Endothelial cell of umbilical vein (primary cell): ENCODE data around the gene TRABD. TPM values are rescaled to one million over a fixed set of nuclear protein-coding genes. Genes with fewer than 3 reads are reported as not detected.

Experiments used
- BruUV-seq: library from RNA; stranded (reverse); fragments of 400-500 nt; replicated peaks from 2 replicates; lab custom pipeline; 2021; lab: Mats Ljungman, UMichigan
- CTCF ChIA-PET: fragments of 300-600, 350-600 bp; sonication (Branson Sonifier 250); formaldehyde crosslinking; loops from one replicate; lab custom pipeline; 2021; ENCODE audit warnings: antibody characterized with exemption, inconsistent platforms; lab: Charles Lee
- POLR2A ChIA-PET: fragments of 300-600, 350-600 bp; sonication (Branson Sonifier 250); formaldehyde crosslinking; loops from one replicate; lab custom pipeline; 2021; ENCODE audit warnings: antibody characterized with exemption, inconsistent platforms; lab: Charles Lee
- DNase-seq: peaks from one replicate; pipeline ENCODE4 v3.0.0-alpha.2; 2011; ENCODE audit warnings: low read depth, low spot score
- FAIRE-seq: peaks from 2 replicates; lab custom pipeline; 2011; peaks lifted over from hg19 to GRCh38; lab: Jason Lieb, UNC
- H2AFZ ChIP-seq: 2 replicates; pipeline ENCODE4 v1.6.0; 2012; ENCODE audit warnings: low read depth, low read length, control low read depth, inconsistent platforms
- H3K27ac ChIP-seq: 2 replicates; pipeline ENCODE4 v1.5.1; 2011; ENCODE audit warnings: low read depth, mild to moderate bottlenecking, control low read depth, low read length, moderate library complexity; ENCODE audit not compliant: insufficient read depth
- H3K27me3 ChIP-seq, 2 experiments: 2 replicates each; pipeline versions ENCODE4 v1.6.0 to v1.6.1; 2011; ENCODE audit warnings: low read length in 2 of 2, mixed read lengths in 1 of 2; ENCODE audit not compliant: control insufficient read depth in 2 of 2, insufficient read depth in 2 of 2
- H3K36me3 ChIP-seq, 2 experiments: 2 replicates in 1 of 2; 3 replicates in 1 of 2; pipeline ENCODE4 v1.5.1; 2011; ENCODE audit warnings: low read length in 2 of 2, mild to moderate bottlenecking in 1 of 2, moderate library complexity in 1 of 2; ENCODE audit not compliant: control insufficient read depth in 2 of 2, insufficient read depth in 2 of 2; ENCODE audit errors: extremely low read depth in 1 of 2
- H3K4me1 ChIP-seq: 3 replicates; pipeline ENCODE4 v1.5.1; 2011; ENCODE audit warnings: mild to moderate bottlenecking, low read length; ENCODE audit not compliant: control insufficient read depth, insufficient read depth; ENCODE audit errors: extremely low read depth
- H3K4me2 ChIP-seq: 2 replicates; pipeline ENCODE4 v1.6.1; 2011; ENCODE audit warnings: low read length, control low read depth, mixed read lengths; ENCODE audit not compliant: insufficient read depth
- H3K4me3 ChIP-seq, 3 experiments: fragments of 200-600 bp in 1 of 3; sonication (generic), shearing (Covaris generic) in 1 of 3; replicated peaks in 1 of 3; 2 replicates each; pipeline ENCODE4 v1.5.1; 2011 to 2016; ENCODE audit warnings: control low read depth in 3 of 3, low read length in 3 of 3, mild to moderate bottlenecking in 2 of 3, inconsistent platforms in 1 of 3, low read depth in 1 of 3, moderate library complexity in 1 of 3; ENCODE audit not compliant: insufficient read depth in 1 of 3
- H3K79me2 ChIP-seq: 2 replicates; pipeline ENCODE4 v1.6.0; 2012; ENCODE audit warnings: low read length, inconsistent platforms; ENCODE audit not compliant: control insufficient read depth, insufficient read depth
- H3K9ac ChIP-seq: replicated peaks from 2 replicates; pipeline ENCODE3; 2011; ENCODE audit warnings: low read length, control low read depth; ENCODE audit not compliant: insufficient read depth; ENCODE audit errors: extremely low read depth
- H3K9me1 ChIP-seq: replicated peaks from 3 replicates; pipeline ENCODE4 v1.6.0; 2011; ENCODE audit warnings: mild to moderate bottlenecking, low read length; ENCODE audit not compliant: control insufficient read depth, insufficient read depth; ENCODE audit errors: extremely low read depth
- H3K9me3 ChIP-seq: replicated peaks from 2 replicates; pipeline ENCODE4 v1.5.1; 2012; ENCODE audit warnings: low read length, inconsistent platforms; ENCODE audit not compliant: control insufficient read depth, insufficient read depth
- H4K20me1 ChIP-seq: replicated peaks from 2 replicates; pipeline ENCODE3; 2011; ENCODE audit warnings: mild to moderate bottlenecking, low read length; ENCODE audit not compliant: control insufficient read depth, insufficient read depth; ENCODE audit errors: extremely low read depth
- CTCF ChIP-seq, 2 donors: IDR thresholded peaks; 1 replicate in 1 of 2; 2 replicates in 1 of 2; pipeline ENCODE4 v1.5.1; 2011; ENCODE audit warnings: low read length in 2 of 2, mild to moderate bottlenecking in 2 of 2, moderate library complexity in 2 of 2, control low read depth in 1 of 2, inconsistent platforms in 1 of 2, low read depth in 1 of 2; ENCODE audit not compliant: insufficient read depth in 1 of 2; ENCODE audit errors: extremely low read depth in 1 of 2
- EZH2 ChIP-seq: IDR thresholded peaks from 2 replicates; pipeline ENCODE4 v1.6.1; 2012; ENCODE audit warnings: borderline replicate concordance, low read depth, mild to moderate bottlenecking, moderate library complexity, low read length, inconsistent platforms; ENCODE audit not compliant: severe bottlenecking
- FOS ChIP-seq: IDR thresholded peaks from 2 replicates; pipeline ENCODE4 v1.6.1; 2011; ENCODE audit warnings: mild to moderate bottlenecking, low read length, moderate library complexity, borderline replicate concordance; ENCODE audit not compliant: insufficient read depth
- GATA2 ChIP-seq: IDR thresholded peaks from 2 replicates; pipeline ENCODE4 v1.7.0; 2011; ENCODE audit warnings: low read depth, mild to moderate bottlenecking, moderate library complexity, mixed read lengths, low read length; ENCODE audit not compliant: insufficient read length, insufficient read depth
- JUN ChIP-seq: IDR thresholded peaks from 2 replicates; pipeline ENCODE4 v1.6.1; 2011; ENCODE audit warnings: borderline replicate concordance, low read depth; ENCODE audit not compliant: insufficient read length, insufficient read depth
- MAX ChIP-seq: IDR thresholded peaks from 2 replicates; pipeline ENCODE4 v1.6.1; 2011; ENCODE audit not compliant: insufficient read depth, insufficient read length
- MYC ChIP-seq: IDR thresholded peaks from one replicate; pipeline ENCODE4 v1.6.1; 2011; ENCODE audit warnings: mild to moderate bottlenecking, low read depth, low read length
- POLR2A ChIP-seq: IDR thresholded peaks from 2 replicates; pipeline ENCODE4 v1.6.1; 2012; ENCODE audit warnings: low read depth, mild to moderate bottlenecking, control low read depth, low read length
- POLR2AphosphoS5 ChIP-seq: IDR thresholded peaks from 2 replicates; pipeline ENCODE4 v1.6.1; 2012; ENCODE audit warnings: low read depth, mild to moderate bottlenecking, control low read depth, low read length, moderate library complexity; ENCODE audit not compliant: insufficient read depth
- dilution Hi-C: fragments of 300-500 bp; cut with MboI; formaldehyde crosslinking; loops from one replicate; pipeline ENCODE4 v1.15.0; 2019; ENCODE audit warnings: low sequenced_read_pairs; ENCODE audit not compliant: extremely low pct_ligation_motif_present
- intact Hi-C: fragments of 100-400 bp; cut with micrococcal nuclease; formaldehyde crosslinking; loops from one replicate; pipeline ENCODE4 v1.10.0; 2022
- polyA plus RNA-seq, 4 experiments: library from polyadenylated mRNA; depleted of rRNA in 3 of 4; stranded (reverse) in 3 of 4; unstranded in 1 of 4; fragments of >200 nt; gene quantifications; 2 replicates each; pipeline versions ENCODE4 v1.2.1 to v1.2.3, GENCODE V29; 2011 to 2012; ENCODE audit warnings: missing spikeins in 1 of 4
- total RNA-seq: library from RNA; stranded (reverse); gene quantifications from 2 replicates; pipeline ENCODE4 v1.2.3, GENCODE V29; 2021

TRABD gene
- total and polyA plus RNA-seq, 2 donors (not counting 3 experiments of a cell fraction or from before 2014, with no cell fraction given) = 46.8 to 48.4 TPM

DNA sequence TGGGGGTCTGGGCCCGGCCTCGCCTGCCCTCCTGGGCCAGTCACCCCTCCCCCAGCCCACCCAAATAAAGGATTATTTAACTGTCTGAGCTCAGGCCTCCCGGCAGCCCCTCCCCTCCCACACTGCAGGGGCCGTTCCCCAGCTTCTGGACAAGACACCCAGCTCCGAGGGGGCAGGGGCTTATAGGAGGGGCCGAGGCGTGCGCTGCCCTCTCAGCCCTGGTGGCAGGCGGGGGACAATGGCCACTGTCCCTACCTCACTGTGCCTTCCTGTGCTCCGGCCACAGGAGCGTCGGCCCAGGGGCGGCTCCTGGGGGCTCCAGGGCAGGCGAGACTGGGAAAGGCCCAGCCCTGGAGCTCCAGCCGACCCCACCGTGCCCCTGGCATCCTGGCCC lies 12.9 kb downstream of the TRABD start:
- no peak for FAIRE-seq
- no peak overlapping the region for H2AFZ ChIP-seq
- no peak overlapping the region for H3K27ac ChIP-seq
- intact Hi-C loops (no loop called here), dilution Hi-C loops (no loop called here)
- BruUV-seq = no TSS peak
- no peaks in the 10 kb centered on the region for H3K27me3 ChIP-seq
- ChIA-PET POLR2A (no interaction called here), CTCF (interaction anchor here (0.8 to 1.0 kb wide), 2 partner anchors 8 to 12 kb away, joined by 3 read pairs; no protein-coding TSS in a partner anchor)
- no peak for TF ChIP-seq CTCF (IDR thresholded peaks at IDR 0.05; ENCODE audit: extremely low read depth in 1 of 2, insufficient read depth in 1 of 2, low read depth in 1 of 2, low read length in 2 of 2)
- TF ChIP-seq POLR2A = no peak
- no peak for TF ChIP-seq EZH2
- no peak for TF ChIP-seq GATA2
- no peak for TF ChIP-seq JUN
- TF ChIP-seq FOS = no peak
- no peak for TF ChIP-seq POLR2AphosphoS5
- no peak for TF ChIP-seq MYC
- TF ChIP-seq MAX = no peak
- no peak for DNase-seq
- no peak overlapping the region for H3K9ac ChIP-seq
- H4K20me1 ChIP-seq = no peaks in the 10 kb centered on the region
- H3K4me2 ChIP-seq = no peak overlapping the region
- peaks cover 4 to 18% of the 10 kb centered on the region in 2 experiments for H3K36me3 ChIP-seq
- peaks cover 18% of the 10 kb centered on the region for H3K4me1 ChIP-seq
- H3K9me3 ChIP-seq = no peaks in the 10 kb centered on the region
- no peaks in the 10 kb centered on the region for H3K9me1 ChIP-seq
- H3K79me2 ChIP-seq = peaks cover 26% of the 10 kb centered on the region
- H3K4me3 ChIP-seq = no peak overlapping the region
